Measurements from ENCODE around the gene B4GALT3.

The B4GALT3 gene

DNA sequence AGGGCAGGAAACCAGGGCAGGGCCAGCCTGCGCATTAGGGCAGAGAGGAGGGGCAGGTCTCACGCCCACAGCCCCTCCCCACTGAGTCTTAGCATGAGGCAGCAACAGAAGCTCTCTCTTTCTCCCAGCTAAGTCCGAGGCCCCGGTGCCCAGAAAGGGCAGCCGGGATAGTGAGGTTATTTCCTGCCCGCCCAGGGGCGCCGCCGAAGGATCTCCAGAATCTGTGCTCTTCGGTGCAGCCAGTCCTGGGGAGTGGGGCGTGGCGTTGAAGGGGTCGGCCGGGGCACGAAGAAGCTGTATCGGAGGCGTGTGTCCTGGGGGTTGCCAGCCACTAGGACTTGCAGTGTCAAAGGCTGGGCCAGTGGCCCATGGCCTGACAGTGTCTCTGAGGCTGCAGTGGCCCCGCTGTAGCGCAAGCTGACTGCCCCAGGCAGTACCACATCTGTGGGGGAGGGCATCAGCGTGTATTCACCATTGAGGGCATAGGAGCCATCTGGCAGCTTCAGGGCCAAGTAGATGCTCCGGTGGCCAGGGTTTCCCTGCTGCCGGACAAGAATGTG is 13.7 kb upstream of the B4GALT3 start:
- in situ Hi-C loops (cut with MboI; ENCODE audit: low sequenced_read_pairs), result loop anchor here (25.0 kb wide), 1 partner anchor 546 kb away; the partner anchor contains the start of gene DUSP12

- in situ Hi-C loops (cut with MboI; ENCODE audit: low sequenced_read_pairs), result loop anchor here (25.0 kb wide), 1 partner anchor 548 kb away; the partner anchor contains the start of gene DUSP12
These were observed 11.7 kb upstream of the B4GALT3 start for GRCh38 chr1:161189036-161189435.

DNA sequence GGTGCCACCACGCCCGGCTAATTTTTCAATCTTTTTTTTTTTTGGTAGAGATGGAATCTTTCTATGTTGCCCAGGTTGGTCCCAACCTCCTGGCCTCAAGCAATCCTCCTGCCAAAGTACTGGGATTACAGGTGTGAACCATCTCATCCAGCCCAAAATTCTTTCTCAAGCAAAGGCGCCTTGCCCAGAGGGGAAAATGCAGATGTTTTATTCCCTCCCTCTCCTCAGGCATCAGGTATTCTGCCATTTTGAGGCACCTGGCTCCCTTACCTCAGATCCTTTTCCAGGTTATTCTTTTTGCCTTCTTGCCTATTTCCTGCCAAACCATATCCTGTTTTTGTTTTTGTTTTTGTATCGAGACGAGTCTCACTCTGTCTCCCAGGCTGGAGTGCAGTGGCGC is 11.1 kb upstream of the B4GALT3 start:
- in situ Hi-C loops (cut with MboI; ENCODE audit: low sequenced_read_pairs), result loop anchor here (25.0 kb wide), 1 partner anchor 549 kb away; the partner anchor contains the start of gene DUSP12

DNA sequence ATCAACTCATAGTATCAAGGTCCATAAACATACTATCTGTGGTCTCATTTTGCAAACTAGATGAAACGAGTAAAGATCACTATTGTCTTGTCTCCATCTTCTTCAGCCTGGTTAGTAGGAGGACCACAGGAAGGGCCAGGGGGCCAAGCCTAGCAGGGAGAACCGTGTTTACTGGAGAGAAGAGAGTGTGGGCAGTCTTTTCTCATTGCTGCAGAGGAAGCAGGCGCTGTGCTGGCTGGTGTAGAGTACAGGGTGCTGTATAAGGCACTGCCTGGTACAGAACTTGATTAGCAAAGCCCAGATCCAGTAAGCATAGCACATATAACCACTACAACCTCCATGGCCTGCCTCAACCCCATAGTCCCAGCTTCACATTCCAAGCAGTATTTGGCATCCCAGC is 10.0 kb upstream of the B4GALT3 start:
- in situ Hi-C loops (cut with MboI; ENCODE audit: low sequenced_read_pairs), result loop anchor here (25.0 kb wide), 1 partner anchor 550 kb away; the partner anchor contains the start of gene DUSP12

DNA sequence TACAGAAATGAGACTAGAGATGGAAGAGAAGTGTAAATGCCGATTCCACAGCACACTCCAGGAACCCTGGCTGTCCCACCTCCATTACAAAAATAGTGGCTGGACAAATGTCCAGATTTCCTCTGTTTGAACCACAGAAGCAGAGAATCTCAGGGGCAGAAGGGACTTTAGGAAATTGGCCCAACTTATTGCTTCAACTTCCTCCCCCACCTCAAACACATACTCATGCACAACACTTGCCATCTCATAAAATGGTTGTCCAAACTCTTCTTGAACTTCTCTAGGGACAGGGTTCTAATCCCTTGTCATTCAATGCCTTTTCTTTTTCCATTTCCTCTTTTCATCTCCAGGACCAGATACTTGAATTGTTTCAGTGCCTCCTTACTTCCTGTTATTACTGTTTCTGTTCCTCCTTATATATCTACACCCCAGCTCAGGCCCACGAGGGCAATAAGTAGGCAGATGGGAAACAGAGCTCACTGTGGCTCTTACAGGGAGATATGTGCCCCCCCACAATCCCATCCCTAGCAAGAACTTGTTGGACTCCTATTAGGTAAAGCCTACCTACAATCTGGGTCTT is 8.5 kb upstream of the B4GALT3 start:
- in situ Hi-C loops (cut with MboI; ENCODE audit: low sequenced_read_pairs), result loop anchor here (25.0 kb wide), 1 partner anchor 551 kb away; the partner anchor contains the start of gene DUSP12

GRCh38 chr1:161185282-161185682 is 8.0 kb upstream of the B4GALT3 start:
- in situ Hi-C loops (cut with MboI; ENCODE audit: low sequenced_read_pairs), result loop anchor here (25.0 kb wide), 1 partner anchor 552 kb away; the partner anchor contains the start of gene DUSP12

DNA sequence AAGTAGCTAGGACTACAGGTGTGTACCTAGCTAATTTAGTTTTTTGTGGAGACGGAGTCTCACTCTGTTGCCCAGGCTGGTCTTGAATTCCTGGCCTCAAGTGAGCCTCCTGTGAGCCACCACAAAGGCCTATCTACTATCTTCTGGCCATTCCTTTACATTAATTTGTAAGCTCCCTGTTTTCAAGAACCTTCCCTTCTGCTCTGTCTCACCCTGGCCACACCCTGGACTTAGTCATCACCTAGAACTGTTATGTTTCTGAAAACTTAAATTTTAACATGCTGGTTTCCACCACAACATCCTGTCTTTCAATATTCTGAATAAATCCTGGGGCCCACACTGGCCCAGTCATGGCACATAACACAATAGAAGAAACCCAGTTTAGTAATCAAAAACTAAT is 4.9 kb upstream of the B4GALT3 start:
- in situ Hi-C loops (cut with MboI; ENCODE audit: low sequenced_read_pairs), result loop anchor here (25.0 kb wide), 1 partner anchor 555 kb away; the partner anchor contains the start of gene DUSP12

GRCh38 chr1:161180639-161181038 is 3.3 kb upstream of the B4GALT3 start:
- in situ Hi-C loops (cut with MboI; ENCODE audit: low sequenced_read_pairs), result loop anchor here (25.0 kb wide), 1 partner anchor 557 kb away; the partner anchor contains the start of gene DUSP12

DNA sequence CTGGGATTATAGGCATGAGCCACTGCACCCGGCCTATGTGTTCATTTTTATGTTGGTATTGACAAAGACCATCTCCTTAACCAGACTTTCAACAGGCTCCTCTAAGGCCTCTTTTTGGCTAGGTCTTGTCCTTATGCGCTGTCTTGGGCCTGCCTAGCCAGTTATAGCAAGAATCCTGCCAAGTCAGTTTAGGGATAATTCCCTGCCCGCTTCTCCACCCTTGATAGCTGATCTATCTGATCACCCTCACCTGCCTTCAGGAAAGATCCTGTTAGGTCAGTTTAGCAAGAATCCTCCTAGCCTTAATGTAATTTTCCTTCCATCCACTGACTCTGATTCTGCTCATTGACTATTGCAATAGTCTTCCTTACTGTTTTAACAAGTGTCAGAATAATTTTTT is 2.4 kb upstream of the B4GALT3 start:
- in situ Hi-C loops (cut with MboI; ENCODE audit: low sequenced_read_pairs), result loop anchor here (25.0 kb wide), 1 partner anchor 558 kb away; the partner anchor contains the start of gene DUSP12

DNA sequence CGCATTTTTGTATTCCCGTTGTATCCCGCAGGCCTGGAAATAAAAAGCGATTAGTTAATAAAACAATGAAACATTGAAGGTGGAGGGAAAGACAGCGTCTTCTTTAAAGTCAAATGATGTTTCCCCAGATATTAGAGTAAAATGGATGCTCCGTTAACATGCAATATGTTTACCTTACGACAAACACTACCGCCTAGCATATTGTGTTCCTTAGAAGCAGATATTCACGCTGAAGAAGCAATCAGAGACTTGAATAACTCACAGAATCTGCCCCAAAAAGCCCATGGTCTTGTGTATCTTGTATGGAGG is 583 bp upstream of the B4GALT3 start:
- in situ Hi-C loops (cut with MboI; ENCODE audit: low sequenced_read_pairs), result loop anchor here (25.0 kb wide), 1 partner anchor 559 kb away; the partner anchor contains the start of gene DUSP12

- in situ Hi-C loops (cut with MboI; ENCODE audit: low sequenced_read_pairs), result loop anchor here (25.0 kb wide), 1 partner anchor 561 kb away; the partner anchor contains the start of gene DUSP12
These were observed 717 bp downstream of the B4GALT3 start for GRCh38 chr1:161176468-161177111.

- in situ Hi-C loops (cut with MboI; ENCODE audit: low sequenced_read_pairs), result loop anchor here (25.0 kb wide), 1 partner anchor 561 kb away; the partner anchor contains the start of gene DUSP12
These were observed 1.4 kb downstream of the B4GALT3 start for GRCh38 chr1:161175771-161176453.

DNA sequence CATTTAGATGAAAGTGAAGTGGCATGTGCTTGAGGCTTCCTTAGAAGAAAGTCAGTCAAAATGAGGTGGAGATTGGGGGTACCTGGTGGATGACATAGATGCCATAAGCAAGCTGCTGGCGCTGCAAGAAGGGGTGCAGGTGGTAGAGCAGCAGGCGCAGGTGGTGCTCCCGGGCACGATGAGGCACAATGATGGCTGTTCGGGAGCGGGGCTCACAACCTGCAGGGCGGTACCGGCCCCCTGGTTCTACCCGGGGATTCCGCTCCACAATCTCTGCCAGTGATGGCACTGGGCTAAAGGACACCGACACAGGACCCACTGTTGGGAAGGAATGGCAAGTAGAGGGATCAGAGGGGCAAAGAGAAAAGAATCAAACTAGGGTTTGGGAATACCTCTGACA is 2.4 kb downstream of the B4GALT3 start:
- in situ Hi-C loops (cut with MboI; ENCODE audit: low sequenced_read_pairs), result loop anchor here (25.0 kb wide), 1 partner anchor 562 kb away; the partner anchor contains the start of gene DUSP12

GRCh38 chr1:161173711-161174110 is 3.6 kb downstream of the B4GALT3 start:
- in situ Hi-C loops (cut with MboI; ENCODE audit: low sequenced_read_pairs), result no loop called here

DNA sequence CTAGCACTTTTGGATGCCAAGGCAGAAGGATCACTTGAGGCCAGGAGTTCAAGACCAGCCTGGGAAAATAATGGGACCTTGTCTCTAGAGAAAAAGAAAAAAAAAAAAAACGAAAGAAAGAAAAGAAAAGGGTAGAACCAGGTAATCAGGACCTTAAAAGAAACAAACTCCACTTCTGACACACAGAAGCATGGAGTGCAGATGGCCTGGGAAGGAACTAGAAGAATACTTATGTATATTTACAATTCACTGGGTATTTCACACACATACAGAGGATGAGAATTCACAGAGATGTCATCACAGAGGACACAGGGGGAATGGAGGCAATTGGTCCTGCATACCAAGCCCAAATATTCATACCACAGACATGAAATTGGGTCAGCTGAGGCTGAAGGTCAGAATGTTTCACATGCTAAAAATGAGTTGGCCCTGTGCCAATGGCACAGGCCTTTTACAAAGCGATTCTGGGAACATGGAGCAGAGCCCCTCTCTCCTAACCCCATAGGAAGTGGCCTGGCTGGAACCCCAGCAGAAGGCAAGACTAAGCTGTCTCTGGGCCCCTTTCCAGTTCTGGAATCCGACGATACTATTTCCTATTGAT is 4.4 kb downstream of the B4GALT3 start:
- in situ Hi-C loops (cut with MboI; ENCODE audit: low sequenced_read_pairs), result no loop called here

- in situ Hi-C loops (cut with MboI; ENCODE audit: low sequenced_read_pairs), result no loop called here
These were observed 5.0 kb downstream of the B4GALT3 start for GRCh38 chr1:161172349-161172748.

GRCh38 chr1:161171696-161172095 is 5.6 kb downstream of the B4GALT3 start:
- in situ Hi-C loops (cut with MboI; ENCODE audit: low sequenced_read_pairs), result no loop called here

- in situ Hi-C loops (cut with MboI; ENCODE audit: low sequenced_read_pairs), result no loop called here
These were observed 6.1 kb downstream of the B4GALT3 start for GRCh38 chr1:161171191-161171590.

- in situ Hi-C loops (cut with MboI; ENCODE audit: low sequenced_read_pairs), result no loop called here
These were observed 8.4 kb downstream of the B4GALT3 start for GRCh38 chr1:161168906-161169305.

DNA sequence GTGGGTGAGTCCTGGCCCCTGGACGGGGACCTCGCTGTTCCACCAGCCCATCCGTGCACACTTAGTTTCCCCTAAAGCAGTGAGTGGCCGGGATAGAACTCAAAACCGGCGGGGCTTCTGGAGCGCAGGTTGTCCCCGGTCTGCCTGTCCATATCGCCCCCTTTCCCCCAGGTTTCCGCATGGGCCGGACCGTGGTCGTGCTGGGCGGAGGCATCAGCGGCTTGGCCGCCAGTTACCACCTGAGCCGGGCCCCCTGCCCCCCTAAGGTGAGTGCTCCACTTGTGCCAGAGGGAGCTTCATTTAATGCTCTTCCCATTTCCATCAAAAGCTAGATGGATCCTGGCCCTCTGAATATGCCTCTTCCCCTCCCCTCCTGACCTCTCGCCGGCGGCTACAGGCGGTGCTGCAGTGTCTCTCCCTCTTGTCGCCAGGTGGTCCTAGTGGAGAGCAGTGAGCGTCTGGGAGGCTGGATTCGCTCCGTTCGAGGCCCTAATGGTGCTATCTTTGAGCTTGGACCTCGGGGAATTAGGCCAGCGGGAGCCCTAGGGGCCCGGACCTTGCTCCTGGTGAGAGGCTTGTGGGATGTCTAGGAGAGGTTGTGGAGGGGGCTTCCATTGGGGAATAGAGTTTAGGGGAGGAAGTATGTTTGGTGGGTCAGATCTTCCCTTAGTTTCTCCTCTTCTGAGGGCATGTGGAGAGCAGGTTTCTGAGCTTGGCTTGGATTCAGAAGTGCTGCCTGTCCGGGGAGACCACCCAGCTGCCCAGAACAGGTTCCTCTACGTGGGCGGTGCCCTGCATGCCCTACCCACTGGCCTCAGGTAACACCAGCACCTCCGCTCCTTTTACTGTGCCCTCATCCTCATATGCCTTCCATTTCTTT is 10.4 kb downstream of the B4GALT3 start:
- in situ Hi-C loops (cut with MboI; ENCODE audit: low sequenced_read_pairs), result no loop called here
